ENCODE results near the gene CDK12. TPM values are rescaled to one million over a fixed set of nuclear protein-coding genes. Genes with fewer than 3 reads are reported as not detected.

The CDK12 gene
- total RNA-seq, 1 experiment from 2014 or later = 51.2 TPM

DNA sequence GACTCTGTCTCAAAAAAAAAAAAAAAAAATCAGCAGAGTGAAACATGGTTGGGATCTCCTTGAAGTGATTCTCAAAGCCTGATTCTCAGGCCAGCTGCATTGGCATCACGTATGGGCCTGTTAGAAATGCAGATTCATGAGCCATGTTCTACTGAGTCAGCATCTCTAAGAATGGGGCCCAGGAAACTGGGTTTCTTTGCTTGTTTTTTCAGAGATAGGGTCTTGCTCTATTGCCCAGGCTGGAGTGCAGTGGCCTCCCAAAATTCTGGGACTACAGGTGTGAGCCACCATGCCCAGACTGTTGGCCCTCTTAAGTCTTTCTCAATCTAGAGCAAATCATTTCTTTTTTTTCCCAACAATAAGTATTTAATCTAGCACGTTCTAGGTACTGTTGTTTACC lies 47.7 kb downstream of the CDK12 start:
- CTCF ChIA-PET = no interaction called here
- Histone ChIP-seq H3K4me2 (ENCODE audit: low read length) (no peak overlapping the region), H3K27ac (ENCODE audit: low read depth, low read length) (no peak overlapping the region), H3K4me3 (replicated peaks in 1 of 2; ENCODE audit: low read depth in 1 of 2, low read length in 2 of 2) (no peak overlapping the region), H3K4me1 (ENCODE audit: control insufficient read depth in 1 of 2, insufficient read depth in 2 of 2, low read length in 2 of 2) (no peaks in the 10 kb centered on the region), H3K27me3 (ENCODE audit: insufficient read depth, low read length) (no peaks in the 10 kb centered on the region), H3K9ac (ENCODE audit: low read length) (no peak overlapping the region), H3K9me3 (ENCODE audit: control insufficient read depth in 1 of 2, insufficient read depth in 1 of 2, low read depth in 1 of 2, low read length in 2 of 2) (no peaks in the 10 kb centered on the region), H3K36me3 (ENCODE audit: control insufficient read depth in 1 of 2, insufficient read depth in 2 of 2, low read length in 2 of 2) (peaks cover 25 to 31% of the 10 kb centered on the region in 2 experiments; a peak in 3 of 4 replicates), H2AFZ (ENCODE audit: low read depth, low read length, poor library complexity, severe bottlenecking) (no peak overlapping the region), H4K20me1 (ENCODE audit: insufficient read depth) (no peaks in the 10 kb centered on the region; the same call in 1 of the 2 replicates), H3K79me2 (ENCODE audit: insufficient read depth, low read length) (peaks cover 14% of the 10 kb centered on the region; the same call in 1 of the 2 replicates), H3K9me2 (ENCODE audit: insufficient read depth) (no peaks in the 10 kb centered on the region)
- DNase-seq (ENCODE audit: low read depth, low spot score) = no peak
- POLR2A ChIA-PET = no interaction called here
- no TSS peak for BruUV-seq (replicated peaks)
- intact Hi-C loops (cut with micrococcal nuclease) = no loop called here
- ATAC-seq = no peak
- RAD21 ChIA-PET (ENCODE audit: low non-redundant PET in 1 of 2, low total read pairs in 2 of 2, uncharacterized antibody in 2 of 2, unreplicated experiment in 2 of 2) = no interaction called here
- TF ChIP-seq CBX3 (IDR thresholded peaks at IDR 0.05; ENCODE audit: low read depth) (no peak), REST (IDR thresholded peaks at IDR 0.05; ENCODE audit: low read depth) (no peak), ELF1 (IDR thresholded peaks at IDR 0.05; ENCODE audit: borderline replicate concordance, low read depth) (no peak), JUND (IDR thresholded peaks at IDR 0.05) (no peak), SRF (IDR thresholded peaks at IDR 0.05; ENCODE audit: low read depth) (no peak), ZFX (IDR thresholded peaks at IDR 0.05) (no peak), YY1 (IDR thresholded peaks at IDR 0.05; ENCODE audit: extremely low read depth, insufficient replicate concordance, low read depth, low read length) (no peak), CEBPB (IDR thresholded peaks at IDR 0.05; ENCODE audit: low read depth) (no peak), CTCF (IDR thresholded peaks at IDR 0.05 in 2 of 3, conservative IDR thresholded peaks at IDR 0.05 in 1 of 3; ENCODE audit: borderline replicate concordance in 1 of 3, insufficient read depth in 1 of 3, low read depth in 2 of 3, low read length in 2 of 3) (no peak)
